ENCODE results near the gene SIM1.

Gene SIM1

DNA sequence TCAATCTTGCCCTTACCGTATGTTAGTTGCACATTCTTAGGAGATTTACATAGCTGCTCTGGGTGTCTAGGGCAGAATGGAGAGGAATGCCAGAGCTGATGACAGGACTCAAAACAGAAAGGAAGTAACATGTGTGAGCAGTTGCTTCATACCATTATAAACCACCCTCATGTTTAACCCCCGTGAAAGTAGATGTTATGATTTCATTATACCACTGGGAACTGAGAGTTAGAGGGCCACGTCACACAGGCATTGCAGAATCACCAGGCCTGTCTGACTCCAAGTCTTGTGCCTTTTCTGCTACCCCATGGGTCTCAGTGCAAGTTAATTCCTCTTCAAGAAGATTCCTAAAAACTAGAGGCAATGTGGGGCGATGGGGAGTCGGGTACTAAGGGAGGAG, 23.5 kb upstream of the SIM1 start:
- TF ChIP-seq CREB1 (IDR thresholded peaks at IDR 0.05; ENCODE audit: low read depth) = no peak
- TF ChIP-seq NFIC (IDR thresholded peaks at IDR 0.05) = no peak
- no peak for TF ChIP-seq FOXM1 (IDR thresholded peaks at IDR 0.05; ENCODE audit: borderline replicate concordance, low read depth)
- TF ChIP-seq EGR1 (IDR thresholded peaks at IDR 0.05) = no peak
- TF ChIP-seq YY1 (IDR thresholded peaks at IDR 0.05; ENCODE audit: low read depth) = no peak
- TF ChIP-seq, protein P1, sequence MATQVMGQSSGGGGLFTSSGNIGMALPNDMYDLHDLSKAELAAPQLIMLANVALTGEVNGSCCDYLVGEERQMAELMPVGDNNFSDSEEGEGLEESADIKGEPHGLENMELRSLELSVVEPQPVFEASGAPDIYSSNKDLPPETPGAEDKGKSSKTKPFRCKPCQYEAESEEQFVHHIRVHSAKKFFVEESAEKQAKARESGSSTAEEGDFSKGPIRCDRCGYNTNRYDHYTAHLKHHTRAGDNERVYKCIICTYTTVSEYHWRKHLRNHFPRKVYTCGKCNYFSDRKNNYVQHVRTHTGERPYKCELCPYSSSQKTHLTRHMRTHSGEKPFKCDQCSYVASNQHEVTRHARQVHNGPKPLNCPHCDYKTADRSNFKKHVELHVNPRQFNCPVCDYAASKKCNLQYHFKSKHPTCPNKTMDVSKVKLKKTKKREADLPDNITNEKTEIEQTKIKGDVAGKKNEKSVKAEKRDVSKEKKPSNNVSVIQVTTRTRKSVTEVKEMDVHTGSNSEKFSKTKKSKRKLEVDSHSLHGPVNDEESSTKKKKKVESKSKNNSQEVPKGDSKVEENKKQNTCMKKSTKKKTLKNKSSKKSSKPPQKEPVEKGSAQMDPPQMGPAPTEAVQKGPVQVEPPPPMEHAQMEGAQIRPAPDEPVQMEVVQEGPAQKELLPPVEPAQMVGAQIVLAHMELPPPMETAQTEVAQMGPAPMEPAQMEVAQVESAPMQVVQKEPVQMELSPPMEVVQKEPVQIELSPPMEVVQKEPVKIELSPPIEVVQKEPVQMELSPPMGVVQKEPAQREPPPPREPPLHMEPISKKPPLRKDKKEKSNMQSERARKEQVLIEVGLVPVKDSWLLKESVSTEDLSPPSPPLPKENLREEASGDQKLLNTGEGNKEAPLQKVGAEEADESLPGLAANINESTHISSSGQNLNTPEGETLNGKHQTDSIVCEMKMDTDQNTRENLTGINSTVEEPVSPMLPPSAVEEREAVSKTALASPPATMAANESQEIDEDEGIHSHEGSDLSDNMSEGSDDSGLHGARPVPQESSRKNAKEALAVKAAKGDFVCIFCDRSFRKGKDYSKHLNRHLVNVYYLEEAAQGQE (IDR thresholded peaks at IDR 0.05; ENCODE audit: low read depth) = no peak
- no peak for TF ChIP-seq RAD21 (IDR thresholded peaks at IDR 0.05; ENCODE audit: low read depth)
- TF ChIP-seq CEBPB (IDR thresholded peaks at IDR 0.05) = no peak
- no peak for TF ChIP-seq EP300 (IDR thresholded peaks at IDR 0.05; ENCODE audit: borderline replicate concordance)
- TF ChIP-seq ZBTB7A (IDR thresholded peaks at IDR 0.05; ENCODE audit: low read depth) = no peak
- TF ChIP-seq, protein P2, sequence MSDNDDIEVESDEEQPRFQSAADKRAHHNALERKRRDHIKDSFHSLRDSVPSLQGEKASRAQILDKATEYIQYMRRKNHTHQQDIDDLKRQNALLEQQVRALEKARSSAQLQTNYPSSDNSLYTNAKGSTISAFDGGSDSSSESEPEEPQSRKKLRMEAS (IDR thresholded peaks at IDR 0.05) = no peak
- TF ChIP-seq TEAD4 (IDR thresholded peaks at IDR 0.05) = no peak

DNA sequence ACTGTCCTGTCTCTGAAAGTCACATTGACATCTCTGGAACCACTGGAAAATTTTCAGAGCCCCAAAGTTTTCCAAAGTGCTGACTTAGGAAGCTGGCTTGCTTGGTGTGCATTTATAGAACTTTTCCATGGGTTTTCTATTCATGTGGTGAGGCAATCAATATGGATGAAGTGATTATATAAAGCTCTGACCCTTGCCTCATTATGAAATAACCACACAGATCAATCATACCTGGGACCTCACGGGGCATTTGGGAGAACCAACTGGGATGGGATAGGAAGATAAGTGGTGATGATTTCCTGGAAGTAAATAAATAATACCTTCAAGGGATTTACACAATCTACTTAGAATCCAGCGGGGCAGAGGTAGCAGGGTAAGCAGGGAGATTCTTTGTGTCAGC, 22.9 kb upstream of the SIM1 start:
- TF ChIP-seq EP300 (IDR thresholded peaks at IDR 0.05; ENCODE audit: borderline replicate concordance) (no peak), TCF12 (IDR thresholded peaks at IDR 0.05; ENCODE audit: low read depth) (no peak), NFIC (IDR thresholded peaks at IDR 0.05) (no peak), CREB1 (IDR thresholded peaks at IDR 0.05; ENCODE audit: low read depth) (no peak), EGR1 (IDR thresholded peaks at IDR 0.05) (no peak), CEBPB (IDR thresholded peaks at IDR 0.05) (no peak), FOXM1 (IDR thresholded peaks at IDR 0.05; ENCODE audit: borderline replicate concordance, low read depth) (no peak), ZBTB7A (IDR thresholded peaks at IDR 0.05; ENCODE audit: low read depth) (no peak), TAF1 (IDR thresholded peaks at IDR 0.05; ENCODE audit: low read depth) (no peak), RAD21 (IDR thresholded peaks at IDR 0.05; ENCODE audit: low read depth) (no peak), TEAD4 (IDR thresholded peaks at IDR 0.05) (no peak), YY1 (IDR thresholded peaks at IDR 0.05; ENCODE audit: low read depth) (no peak)
- TF ChIP-seq, protein P3, sequence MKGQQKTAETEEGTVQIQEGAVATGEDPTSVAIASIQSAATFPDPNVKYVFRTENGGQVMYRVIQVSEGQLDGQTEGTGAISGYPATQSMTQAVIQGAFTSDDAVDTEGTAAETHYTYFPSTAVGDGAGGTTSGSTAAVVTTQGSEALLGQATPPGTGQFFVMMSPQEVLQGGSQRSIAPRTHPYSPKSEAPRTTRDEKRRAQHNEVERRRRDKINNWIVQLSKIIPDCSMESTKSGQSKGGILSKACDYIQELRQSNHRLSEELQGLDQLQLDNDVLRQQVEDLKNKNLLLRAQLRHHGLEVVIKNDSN (IDR thresholded peaks at IDR 0.05) = no peak
- TF ChIP-seq, protein P1 (IDR thresholded peaks at IDR 0.05; ENCODE audit: low read depth) = no peak
- TF ChIP-seq, protein P2 (IDR thresholded peaks at IDR 0.05) = no peak

DNA sequence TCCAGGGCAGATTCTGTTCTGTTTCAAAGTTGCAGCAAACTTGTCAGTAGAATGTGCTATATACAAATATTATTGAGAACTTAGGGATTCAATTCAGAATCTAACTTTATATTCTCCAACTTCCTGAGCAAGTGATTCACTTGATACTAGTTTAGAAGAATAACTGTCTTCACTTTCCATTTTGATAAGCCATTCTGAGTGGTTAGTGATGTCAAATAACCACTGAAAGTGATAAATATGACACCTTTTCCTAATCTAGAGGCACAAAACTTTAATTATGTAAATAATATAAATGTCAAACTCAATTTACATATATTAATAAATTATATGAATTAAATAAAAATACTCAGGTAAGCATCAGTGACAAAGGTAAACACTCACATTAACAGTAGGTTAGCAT, 20.5 kb upstream of the SIM1 start:
- no peak for TF ChIP-seq EGR1 (IDR thresholded peaks at IDR 0.05)

DNA sequence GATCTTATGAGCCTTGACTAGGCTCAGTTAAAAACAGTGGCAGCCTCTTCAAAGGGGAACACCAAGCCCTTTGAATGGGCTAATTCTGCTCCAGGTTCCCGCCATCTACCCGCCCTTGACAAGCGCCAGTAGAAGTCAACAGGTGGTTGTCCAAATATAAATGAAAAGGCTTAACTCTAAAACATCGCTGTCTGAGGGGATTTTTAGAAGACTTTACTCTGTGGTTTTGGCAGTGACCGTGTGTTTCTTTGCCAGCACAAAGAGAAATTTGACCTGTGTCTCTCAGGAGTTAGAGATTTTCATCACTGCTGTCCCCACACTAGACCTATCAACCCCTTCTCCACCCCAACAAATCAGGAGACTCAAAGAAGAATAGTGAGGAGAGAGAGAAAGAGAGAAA, 19.8 kb upstream of the SIM1 start:
- no peak for TF ChIP-seq EGR1 (IDR thresholded peaks at IDR 0.05)

DNA sequence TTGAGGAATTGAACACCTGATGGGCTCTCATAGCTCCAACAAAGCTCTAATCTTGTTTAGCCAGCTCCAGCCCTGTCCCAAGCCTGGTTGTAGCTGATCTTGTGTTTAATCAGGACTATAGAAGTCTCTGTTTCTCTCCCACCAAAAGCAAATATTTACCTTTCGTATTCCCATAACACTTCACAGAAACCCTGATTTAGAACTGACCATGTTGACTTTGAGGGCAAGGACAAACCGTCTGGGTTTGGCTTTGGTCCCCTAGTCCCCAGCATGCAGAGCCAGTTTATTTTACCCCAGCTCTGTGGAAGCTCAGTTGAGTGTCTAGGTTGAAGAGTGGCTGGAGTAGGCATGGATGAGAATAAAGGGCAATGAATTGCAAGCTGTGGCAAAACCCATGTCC, 18.0 kb upstream of the SIM1 start:
- TF ChIP-seq EP300 (IDR thresholded peaks at IDR 0.05; ENCODE audit: borderline replicate concordance) (no peak), NFIC (IDR thresholded peaks at IDR 0.05) (no peak), TEAD4 (IDR thresholded peaks at IDR 0.05) (no peak), TAF1 (IDR thresholded peaks at IDR 0.05; ENCODE audit: low read depth) (no peak), TCF12 (IDR thresholded peaks at IDR 0.05; ENCODE audit: low read depth) (no peak), FOXM1 (IDR thresholded peaks at IDR 0.05; ENCODE audit: borderline replicate concordance, low read depth) (no peak), CREB1 (IDR thresholded peaks at IDR 0.05; ENCODE audit: low read depth) (no peak), ZBTB7A (IDR thresholded peaks at IDR 0.05; ENCODE audit: low read depth) (no peak), RAD21 (IDR thresholded peaks at IDR 0.05; ENCODE audit: low read depth) (no peak), YY1 (IDR thresholded peaks at IDR 0.05; ENCODE audit: low read depth) (no peak), EGR1 (IDR thresholded peaks at IDR 0.05) (no peak), CEBPB (IDR thresholded peaks at IDR 0.05) (no peak)
- TF ChIP-seq, protein P2 (IDR thresholded peaks at IDR 0.05) = no peak
- TF ChIP-seq, protein P3 (IDR thresholded peaks at IDR 0.05) = no peak
- TF ChIP-seq, protein P1 (IDR thresholded peaks at IDR 0.05; ENCODE audit: low read depth) = no peak
